HEK293 (cell line): ENCODE data around the gene RGS11.
A peak's percentile ranks its signal among the peaks of the same experiment; 100 is the strongest.

ENCODE experiments used
- CTCF ChIA-PET: fragments of 350-600 bp; formaldehyde crosslinking; extraction: SDS; loops from one replicate; lab custom pipeline; 2021; ENCODE audit warnings: antibody characterized with exemption; lab: Yijun Ruan, JAX
- POLR2A ChIA-PET: fragments of 300-600 bp; formaldehyde crosslinking; extraction: SDS; loops from one replicate; lab custom pipeline; 2020; ENCODE audit warnings: antibody characterized with exemption, inconsistent platforms; lab: Yijun Ruan, JAX
- H3K27ac ChIP-seq: fragments of 200-500 bp; sonication (Bioruptor generic); 2 replicates; pipeline ENCODE4 v1.5.1; 2014; ENCODE audit warnings: low read depth, low read length, control low read depth, inconsistent platforms; ENCODE audit errors: extremely low read depth
- H3K36me3 ChIP-seq, 2 experiments: fragments of 200-500 bp in 1 of 2; sonication (Bioruptor generic) in 1 of 2; 1 replicate in 1 of 2; 2 replicates in 1 of 2; pipeline ENCODE4 v1.5.1; 2014 to 2017; ENCODE audit warnings: inconsistent platforms in 2 of 2, low read length in 2 of 2; ENCODE audit not compliant: control insufficient read depth in 2 of 2, insufficient read depth in 1 of 2
- H3K4me1 ChIP-seq: fragments of 200-500 bp; sonication (Bioruptor generic); 2 replicates; pipeline ENCODE4 v1.5.1; 2014; ENCODE audit warnings: mild to moderate bottlenecking, low read length, inconsistent platforms; ENCODE audit not compliant: control insufficient read depth, insufficient read depth
- H3K4me3 ChIP-seq: 2 replicates; pipeline ENCODE4 v1.5.1; 2011; ENCODE audit warnings: low read depth, mild to moderate bottlenecking, control low read depth, low read length, moderate library complexity
- H3K9me3 ChIP-seq: fragments of 200-500 bp; sonication (Bioruptor generic); 2 replicates; pipeline ENCODE4 v1.5.1; 2014; ENCODE audit warnings: low read depth, low read length, inconsistent platforms; ENCODE audit not compliant: control insufficient read depth, insufficient read depth
- HIC1 ChIP-seq: fragments of 450-650 bp; formaldehyde crosslinking; IDR thresholded peaks from 2 replicates; pipeline ENCODE4 v1.5.1; 2016; ENCODE audit warnings: missing biosample characterization, missing genetic modification characterization
- KLF9 ChIP-seq: fragments of 450-650 bp; formaldehyde crosslinking; IDR thresholded peaks from 2 replicates; pipeline ENCODE4 v1.5.1; 2016; ENCODE audit warnings: missing biosample characterization, missing genetic modification characterization, low read depth
- SALL2 ChIP-seq: fragments of 450-650 bp; formaldehyde crosslinking; IDR thresholded peaks from 2 replicates; pipeline ENCODE4 v1.5.0; 2017; ENCODE audit warnings: missing biosample characterization, mild to moderate bottlenecking, missing genetic modification characterization, borderline replicate concordance
- SCRT1 ChIP-seq: fragments of 450-650 bp; formaldehyde crosslinking; IDR thresholded peaks from 2 replicates; pipeline ENCODE4 v1.5.1; 2016; ENCODE audit warnings: missing biosample characterization, missing genetic modification characterization, borderline replicate concordance
- SCRT2 ChIP-seq: fragments of 450-650 bp; formaldehyde crosslinking; IDR thresholded peaks from 2 replicates; pipeline ENCODE4 v1.5.1; 2016; ENCODE audit warnings: missing biosample characterization, missing genetic modification characterization
- ZBTB44 ChIP-seq: fragments of 450-650 bp; IDR thresholded peaks from 2 replicates; pipeline ENCODE4 v1.5.1; 2018; ENCODE audit warnings: missing biosample characterization, mild to moderate bottlenecking, missing genetic modification characterization
- ZEB2 ChIP-seq: fragments of 450-650 bp; formaldehyde crosslinking; IDR thresholded peaks from 2 replicates; pipeline ENCODE4 v1.5.1; 2016; ENCODE audit warnings: missing biosample characterization, missing genetic modification characterization
- ZNF510 ChIP-seq: fragments of 450-650 bp; formaldehyde crosslinking; IDR thresholded peaks from 2 replicates; pipeline ENCODE4 v1.5.1; 2018; ENCODE audit warnings: mild to moderate bottlenecking, missing genetic modification characterization, missing biosample characterization; ENCODE audit not compliant: insufficient replicate concordance
- ZNF561 ChIP-seq: fragments of 450-650 bp; IDR thresholded peaks from 2 replicates; pipeline ENCODE4 v1.5.1; 2018; ENCODE audit warnings: missing biosample characterization, missing genetic modification characterization, borderline replicate concordance
- ZNF610 ChIP-seq: fragments of 450-650 bp; formaldehyde crosslinking; IDR thresholded peaks from 2 replicates; pipeline ENCODE4 v1.5.1; 2016; ENCODE audit warnings: missing biosample characterization, missing genetic modification characterization, borderline replicate concordance
- ZNF629 ChIP-seq: fragments of 450-650 bp; formaldehyde crosslinking; IDR thresholded peaks from 2 replicates; pipeline ENCODE4 v1.5.1; 2017; ENCODE audit warnings: missing biosample characterization, missing genetic modification characterization
- ZNF843 ChIP-seq: fragments of 450-650 bp; formaldehyde crosslinking; IDR thresholded peaks from 2 replicates; pipeline ENCODE4 v1.5.1; 2016; ENCODE audit warnings: missing biosample characterization, missing genetic modification characterization
- ZSCAN30 ChIP-seq: fragments of 450-650 bp; IDR thresholded peaks from 2 replicates; pipeline ENCODE4 v1.5.1; 2018; ENCODE audit warnings: missing biosample characterization, mild to moderate bottlenecking, missing genetic modification characterization, moderate library complexity

Gene RGS11

GRCh38 chr16:301950-302349 is 26.2 kb upstream of the RGS11 start (continued):
- no peak for TF ChIP-seq ZNF561 (tag by site-specific recombination)
- no peak for TF ChIP-seq ZNF843 (tag by site-specific recombination)
- no peak for TF ChIP-seq SALL2 (tag by site-specific recombination)
- TF ChIP-seq ZNF610 (tag by site-specific recombination), result no peak
- TF ChIP-seq ZBTB44 (tag by site-specific recombination), result no peak
- TF ChIP-seq ZEB2, result no peak

DNA sequence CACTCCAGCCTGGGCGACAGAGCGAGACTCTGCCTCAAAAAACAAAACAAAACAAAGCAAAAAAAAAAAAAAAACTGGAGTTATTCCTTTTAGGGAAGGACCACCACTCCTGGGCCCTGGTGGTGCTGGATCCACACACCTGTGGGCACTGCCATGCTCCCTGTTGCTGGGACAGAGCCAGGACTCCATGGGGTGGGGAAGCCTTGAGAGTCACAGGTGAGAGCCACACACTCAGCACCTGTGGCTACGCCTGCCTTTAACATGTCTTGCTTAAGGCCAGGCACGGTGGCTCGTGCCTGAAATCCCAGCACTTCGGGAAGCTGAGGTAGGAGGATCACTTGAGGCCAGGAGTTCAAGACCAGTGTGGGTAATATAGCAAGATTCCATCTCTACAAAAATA is 25.5 kb upstream of the RGS11 start:
- no peaks in the 10 kb centered on the region for H3K4me1 ChIP-seq
- no peaks in the 10 kb centered on the region for H3K9me3 ChIP-seq
- CTCF ChIA-PET, result no interaction called here
- H3K36me3 ChIP-seq, result peaks cover 0 to 47% of the 10 kb centered on the region in 2 experiments; a peak in 2 of 3 replicates
- TF ChIP-seq SCRT1 (tag by site-specific recombination) (peak; percentile 96), SCRT2 (tag by site-specific recombination) (peak; percentile 74), ZSCAN30 (no peak)
- H3K4me3 ChIP-seq, result no peak overlapping the region
- POLR2A ChIA-PET, result no interaction called here
- H3K27ac ChIP-seq, result no peak overlapping the region

GRCh38 chr16:297832-298231 is 22.1 kb upstream of the RGS11 start:
- ChIA-PET CTCF (interaction anchor here (0.6 kb wide), 1 partner anchor 117 kb away, joined by 4 read pairs; no protein-coding TSS in a partner anchor), POLR2A (interaction anchor here (0.5 kb wide), 1 partner anchor 55 kb away, joined by 5 read pairs; the partner anchor contains the start of gene AXIN1)
- Histone ChIP-seq H3K9me3 (no peaks in the 10 kb centered on the region), H3K4me3 (no peak overlapping the region), H3K4me1 (no peaks in the 10 kb centered on the region), H3K36me3 (peaks cover 0 to 42% of the 10 kb centered on the region in 2 experiments; a peak in 2 of 3 replicates), H3K27ac (no peak overlapping the region)
- TF ChIP-seq ZNF629, result no peak
- TF ChIP-seq HIC1 (tag by site-specific recombination), result 0 out of 2 replicates have a peak, but pooled peaks have one; percentile 23
- TF ChIP-seq ZNF510 (tag by site-specific recombination), result no peak

GRCh38 chr16:296806-297510 is 21.2 kb upstream of the RGS11 start:
- no peak overlapping the region for H3K27ac ChIP-seq
- CTCF ChIA-PET, result no interaction called here
- peaks cover 0 to 42% of the 10 kb centered on the region in 2 experiments; a peak in 2 of 3 replicates for H3K36me3 ChIP-seq
- H3K4me1 ChIP-seq, result no peaks in the 10 kb centered on the region
- H3K4me3 ChIP-seq, result no peak overlapping the region
- no peak for TF ChIP-seq ZSCAN30
- peak; percentile 54; the same call in 1 of the 2 replicates for TF ChIP-seq KLF9 (tag by site-specific recombination)
- TF ChIP-seq, all 188 proteins: peak for 1
- H3K9me3 ChIP-seq, result no peaks in the 10 kb centered on the region
- POLR2A ChIA-PET, result no interaction called here
